ENCODE results near the gene PARP16. TPM values are rescaled to one million over a fixed set of nuclear protein-coding genes. Genes with fewer than 3 reads are reported as not detected.

Gene PARP16
- total RNA-seq, 1 experiment from 2014 or later: 4.7 TPM

DNA sequence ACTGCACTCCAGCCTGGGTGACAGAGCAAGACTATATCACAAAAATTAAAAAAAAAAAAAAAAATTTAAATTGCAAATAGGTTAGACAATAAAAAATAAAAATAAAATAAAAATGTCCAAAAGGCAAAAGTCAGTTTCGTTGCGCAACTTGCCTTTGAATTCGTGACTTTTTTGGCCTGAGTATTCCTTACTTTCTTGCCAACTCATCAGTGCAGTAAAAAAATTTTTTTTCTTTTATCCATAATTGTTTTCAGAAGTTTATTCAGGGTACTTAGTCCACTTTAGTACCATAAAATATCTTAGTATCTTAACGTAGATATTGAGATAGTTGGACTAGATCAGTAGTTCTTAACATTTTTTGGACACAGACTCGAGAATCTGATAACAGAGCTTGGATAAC, 53.0 kb downstream of the PARP16 start (continued):
- TF ChIP-seq ZNF232 (CRISPR knock-in tag; IDR thresholded peaks at IDR 0.05) (no peak), OVOL2 (CRISPR knock-in tag; IDR thresholded peaks at IDR 0.05; ENCODE audit: borderline replicate concordance) (no peak), ELF4 (CRISPR knock-in tag; IDR thresholded peaks at IDR 0.05; ENCODE audit: low read depth) (no peak)
- TF ChIP-seq, protein P1, sequence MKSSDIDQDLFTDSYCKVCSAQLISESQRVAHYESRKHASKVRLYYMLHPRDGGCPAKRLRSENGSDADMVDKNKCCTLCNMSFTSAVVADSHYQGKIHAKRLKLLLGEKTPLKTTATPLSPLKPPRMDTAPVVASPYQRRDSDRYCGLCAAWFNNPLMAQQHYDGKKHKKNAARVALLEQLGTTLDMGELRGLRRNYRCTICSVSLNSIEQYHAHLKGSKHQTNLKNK (CRISPR knock-in tag; IDR thresholded peaks at IDR 0.05): no peak
- TF ChIP-seq, protein P2, sequence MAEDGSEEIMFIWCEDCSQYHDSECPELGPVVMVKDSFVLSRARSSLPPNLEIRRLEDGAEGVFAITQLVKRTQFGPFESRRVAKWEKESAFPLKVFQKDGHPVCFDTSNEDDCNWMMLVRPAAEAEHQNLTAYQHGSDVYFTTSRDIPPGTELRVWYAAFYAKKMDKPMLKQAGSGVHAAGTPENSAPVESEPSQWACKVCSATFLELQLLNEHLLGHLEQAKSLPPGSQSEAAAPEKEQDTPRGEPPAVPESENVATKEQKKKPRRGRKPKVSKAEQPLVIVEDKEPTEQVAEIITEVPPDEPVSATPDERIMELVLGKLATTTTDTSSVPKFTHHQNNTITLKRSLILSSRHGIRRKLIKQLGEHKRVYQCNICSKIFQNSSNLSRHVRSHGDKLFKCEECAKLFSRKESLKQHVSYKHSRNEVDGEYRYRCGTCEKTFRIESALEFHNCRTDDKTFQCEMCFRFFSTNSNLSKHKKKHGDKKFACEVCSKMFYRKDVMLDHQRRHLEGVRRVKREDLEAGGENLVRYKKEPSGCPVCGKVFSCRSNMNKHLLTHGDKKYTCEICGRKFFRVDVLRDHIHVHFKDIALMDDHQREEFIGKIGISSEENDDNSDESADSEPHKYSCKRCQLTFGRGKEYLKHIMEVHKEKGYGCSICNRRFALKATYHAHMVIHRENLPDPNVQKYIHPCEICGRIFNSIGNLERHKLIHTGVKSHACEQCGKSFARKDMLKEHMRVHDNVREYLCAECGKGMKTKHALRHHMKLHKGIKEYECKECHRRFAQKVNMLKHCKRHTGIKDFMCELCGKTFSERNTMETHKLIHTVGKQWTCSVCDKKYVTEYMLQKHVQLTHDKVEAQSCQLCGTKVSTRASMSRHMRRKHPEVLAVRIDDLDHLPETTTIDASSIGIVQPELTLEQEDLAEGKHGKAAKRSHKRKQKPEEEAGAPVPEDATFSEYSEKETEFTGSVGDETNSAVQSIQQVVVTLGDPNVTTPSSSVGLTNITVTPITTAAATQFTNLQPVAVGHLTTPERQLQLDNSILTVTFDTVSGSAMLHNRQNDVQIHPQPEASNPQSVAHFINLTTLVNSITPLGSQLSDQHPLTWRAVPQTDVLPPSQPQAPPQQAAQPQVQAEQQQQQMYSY (CRISPR knock-in tag; IDR thresholded peaks at IDR 0.05): no peak

DNA sequence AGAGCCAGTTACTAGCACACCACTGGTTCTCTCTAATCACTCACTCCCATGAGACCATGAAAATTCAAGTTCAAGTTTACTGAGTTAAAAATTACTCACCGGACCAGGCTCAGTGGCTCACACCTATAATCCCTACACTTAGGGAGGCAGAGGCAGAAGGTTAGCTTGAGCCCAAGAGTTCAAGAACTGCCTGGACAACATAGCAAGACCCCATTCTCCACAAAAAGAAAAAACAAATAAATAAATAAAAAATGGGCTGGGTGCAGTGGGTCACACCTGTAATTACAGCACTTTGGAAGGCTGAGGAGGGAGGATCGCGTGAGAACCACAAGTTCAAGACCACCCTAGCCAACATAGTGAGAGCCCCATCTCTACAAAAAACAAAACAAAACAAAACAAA, 54.2 kb downstream of the PARP16 start:
- ATAC-seq: no peak
- Mint-ChIP-seq H3K4me3 (no peak overlapping the region), H3K36me3 (no peaks in the 10 kb centered on the region), H3K27ac (no peak overlapping the region), H3K27me3 (ENCODE audit: low read depth) (no peaks in the 10 kb centered on the region), H3K4me1 (no peaks in the 10 kb centered on the region), H3K9me3 (no peaks in the 10 kb centered on the region)
- TF ChIP-seq KAT7 (CRISPR knock-in tag; IDR thresholded peaks at IDR 0.05; ENCODE audit: borderline replicate concordance) (no peak), SOX15 (CRISPR knock-in tag; IDR thresholded peaks at IDR 0.05) (no peak), TEAD1 (CRISPR knock-in tag; IDR thresholded peaks at IDR 0.05) (no peak), ZNF121 (CRISPR knock-in tag; IDR thresholded peaks at IDR 0.05) (no peak), ZBTB21 (CRISPR knock-in tag; IDR thresholded peaks at IDR 0.05; ENCODE audit: borderline replicate concordance) (no peak), ZNF423 (CRISPR knock-in tag; IDR thresholded peaks at IDR 0.05) (no peak), ATF1 (CRISPR knock-in tag; IDR thresholded peaks at IDR 0.05) (no peak), TEAD4 (CRISPR knock-in tag; IDR thresholded peaks at IDR 0.05) (no peak), NR3C1 (CRISPR knock-in tag; conservative IDR thresholded peaks at IDR 0.05; ENCODE audit: low read depth) (no peak), SP1 (CRISPR knock-in tag; conservative IDR thresholded peaks at IDR 0.05) (no peak)
- TF ChIP-seq, protein P3, sequence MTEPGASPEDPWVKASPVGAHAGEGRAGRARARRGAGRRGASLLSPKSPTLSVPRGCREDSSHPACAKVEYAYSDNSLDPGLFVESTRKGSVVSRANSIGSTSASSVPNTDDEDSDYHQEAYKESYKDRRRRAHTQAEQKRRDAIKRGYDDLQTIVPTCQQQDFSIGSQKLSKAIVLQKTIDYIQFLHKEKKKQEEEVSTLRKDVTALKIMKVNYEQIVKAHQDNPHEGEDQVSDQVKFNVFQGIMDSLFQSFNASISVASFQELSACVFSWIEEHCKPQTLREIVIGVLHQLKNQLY (CRISPR knock-in tag; IDR thresholded peaks at IDR 0.05): no peak
- TF ChIP-seq, protein P4, sequence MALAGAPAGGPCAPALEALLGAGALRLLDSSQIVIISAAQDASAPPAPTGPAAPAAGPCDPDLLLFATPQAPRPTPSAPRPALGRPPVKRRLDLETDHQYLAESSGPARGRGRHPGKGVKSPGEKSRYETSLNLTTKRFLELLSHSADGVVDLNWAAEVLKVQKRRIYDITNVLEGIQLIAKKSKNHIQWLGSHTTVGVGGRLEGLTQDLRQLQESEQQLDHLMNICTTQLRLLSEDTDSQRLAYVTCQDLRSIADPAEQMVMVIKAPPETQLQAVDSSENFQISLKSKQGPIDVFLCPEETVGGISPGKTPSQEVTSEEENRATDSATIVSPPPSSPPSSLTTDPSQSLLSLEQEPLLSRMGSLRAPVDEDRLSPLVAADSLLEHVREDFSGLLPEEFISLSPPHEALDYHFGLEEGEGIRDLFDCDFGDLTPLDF (CRISPR knock-in tag; IDR thresholded peaks at IDR 0.05): no peak
- TF ChIP-seq, protein P5, sequence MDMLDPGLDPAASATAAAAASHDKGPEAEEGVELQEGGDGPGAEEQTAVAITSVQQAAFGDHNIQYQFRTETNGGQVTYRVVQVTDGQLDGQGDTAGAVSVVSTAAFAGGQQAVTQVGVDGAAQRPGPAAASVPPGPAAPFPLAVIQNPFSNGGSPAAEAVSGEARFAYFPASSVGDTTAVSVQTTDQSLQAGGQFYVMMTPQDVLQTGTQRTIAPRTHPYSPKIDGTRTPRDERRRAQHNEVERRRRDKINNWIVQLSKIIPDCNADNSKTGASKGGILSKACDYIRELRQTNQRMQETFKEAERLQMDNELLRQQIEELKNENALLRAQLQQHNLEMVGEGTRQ (CRISPR knock-in tag; IDR thresholded peaks at IDR 0.05): no peak
- TF ChIP-seq, protein P6, sequence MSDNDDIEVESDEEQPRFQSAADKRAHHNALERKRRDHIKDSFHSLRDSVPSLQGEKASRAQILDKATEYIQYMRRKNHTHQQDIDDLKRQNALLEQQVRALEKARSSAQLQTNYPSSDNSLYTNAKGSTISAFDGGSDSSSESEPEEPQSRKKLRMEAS (CRISPR knock-in tag; IDR thresholded peaks at IDR 0.05): no peak
- TF ChIP-seq, protein P7, sequence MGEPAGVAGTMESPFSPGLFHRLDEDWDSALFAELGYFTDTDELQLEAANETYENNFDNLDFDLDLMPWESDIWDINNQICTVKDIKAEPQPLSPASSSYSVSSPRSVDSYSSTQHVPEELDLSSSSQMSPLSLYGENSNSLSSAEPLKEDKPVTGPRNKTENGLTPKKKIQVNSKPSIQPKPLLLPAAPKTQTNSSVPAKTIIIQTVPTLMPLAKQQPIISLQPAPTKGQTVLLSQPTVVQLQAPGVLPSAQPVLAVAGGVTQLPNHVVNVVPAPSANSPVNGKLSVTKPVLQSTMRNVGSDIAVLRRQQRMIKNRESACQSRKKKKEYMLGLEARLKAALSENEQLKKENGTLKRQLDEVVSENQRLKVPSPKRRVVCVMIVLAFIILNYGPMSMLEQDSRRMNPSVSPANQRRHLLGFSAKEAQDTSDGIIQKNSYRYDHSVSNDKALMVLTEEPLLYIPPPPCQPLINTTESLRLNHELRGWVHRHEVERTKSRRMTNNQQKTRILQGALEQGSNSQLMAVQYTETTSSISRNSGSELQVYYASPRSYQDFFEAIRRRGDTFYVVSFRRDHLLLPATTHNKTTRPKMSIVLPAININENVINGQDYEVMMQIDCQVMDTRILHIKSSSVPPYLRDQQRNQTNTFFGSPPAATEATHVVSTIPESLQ (CRISPR knock-in tag; IDR thresholded peaks at IDR 0.05): no peak
- CTCF ChIA-PET: no interaction called here
- DNase-seq (ENCODE audit: low spot score): no peak
- POLR2A ChIA-PET: no interaction called here
